NCI-H460 (cell line): ENCODE results near the gene ZNF148. TPM values are rescaled to one million over a fixed set of nuclear protein-coding genes. Genes with fewer than 3 reads are reported as not detected.

Experiments
- DNase-seq: peaks from one replicate; pipeline ENCODE4 v3.0.0-alpha.2; 2016; ENCODE audit warnings: low read depth; ENCODE audit errors: extremely low read depth
- total RNA-seq: library from RNA; depleted of rRNA; stranded (reverse); fragments of >200 nt; shearing (Covaris generic); gene quantifications from 2 replicates; pipeline ENCODE4 v1.2.3, GENCODE V29; 2014

The ZNF148 gene
- total RNA-seq, 1 experiment from 2014 or later: 20.3 TPM

DNA sequence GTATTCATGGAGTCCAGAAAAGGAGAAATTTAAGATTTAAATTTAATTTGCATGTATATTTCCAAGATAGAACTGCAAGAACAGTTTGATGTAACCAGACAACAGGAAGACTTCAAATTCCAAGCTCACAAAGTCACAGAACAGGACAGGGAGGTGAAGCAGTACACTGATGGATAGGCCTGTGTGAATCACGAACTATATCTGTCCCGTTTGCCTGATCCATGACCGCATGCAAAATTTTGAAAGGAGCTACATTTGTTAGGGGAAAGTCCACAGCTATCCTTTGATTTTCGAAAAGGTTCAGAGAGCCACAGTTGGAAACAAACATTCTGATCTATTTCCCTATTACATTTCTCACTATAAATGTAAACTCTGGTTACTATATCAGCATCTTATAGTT lies 83.1 kb downstream of the ZNF148 start:
- no peak for DNase-seq

DNA sequence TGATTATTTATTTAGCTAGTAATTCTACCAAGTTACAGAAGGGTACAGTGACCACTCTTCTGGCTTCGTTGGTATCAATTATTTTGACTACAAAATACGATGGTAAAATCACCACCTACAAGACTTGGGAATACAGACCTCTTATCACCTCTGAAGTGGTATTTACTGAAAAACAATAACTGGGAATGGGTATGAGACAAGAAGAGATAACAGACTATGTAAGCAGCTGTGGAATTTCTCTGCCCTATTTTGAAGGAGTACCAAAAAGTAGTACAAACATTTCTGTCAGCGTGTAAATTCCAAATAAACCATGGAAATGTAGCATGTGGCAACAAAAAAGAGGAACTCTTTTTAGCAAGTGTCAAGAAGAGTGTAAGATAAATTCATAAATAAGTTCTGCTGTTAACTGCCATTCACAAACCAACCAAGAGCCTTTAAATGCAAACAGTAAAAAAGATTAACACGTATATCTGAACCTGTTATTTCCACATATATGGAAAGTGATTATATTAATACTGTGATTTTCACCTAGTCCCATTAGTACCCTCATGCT lies 85.6 kb downstream of the ZNF148 start:
- DNase-seq: no peak

DNA sequence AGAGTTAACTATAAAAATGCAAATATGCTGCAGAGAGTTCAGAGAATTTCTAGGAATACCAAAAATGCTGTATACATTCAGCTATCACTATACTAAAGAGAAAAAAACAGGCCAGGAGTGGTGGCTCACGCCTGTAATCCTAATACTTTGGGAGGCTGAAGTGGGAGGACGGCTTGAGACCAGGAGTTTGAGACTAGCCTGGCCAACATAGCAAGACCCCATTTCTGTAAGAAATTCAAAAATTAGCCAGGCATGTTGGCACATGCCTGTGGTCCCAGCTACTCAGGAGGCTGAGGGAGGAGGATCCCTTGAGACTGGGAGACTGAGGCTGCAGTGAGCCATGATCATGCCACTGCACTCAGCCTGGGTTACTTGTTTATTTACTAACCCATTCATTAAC lies 87.9 kb downstream of the ZNF148 start:
- no peak for DNase-seq

DNA sequence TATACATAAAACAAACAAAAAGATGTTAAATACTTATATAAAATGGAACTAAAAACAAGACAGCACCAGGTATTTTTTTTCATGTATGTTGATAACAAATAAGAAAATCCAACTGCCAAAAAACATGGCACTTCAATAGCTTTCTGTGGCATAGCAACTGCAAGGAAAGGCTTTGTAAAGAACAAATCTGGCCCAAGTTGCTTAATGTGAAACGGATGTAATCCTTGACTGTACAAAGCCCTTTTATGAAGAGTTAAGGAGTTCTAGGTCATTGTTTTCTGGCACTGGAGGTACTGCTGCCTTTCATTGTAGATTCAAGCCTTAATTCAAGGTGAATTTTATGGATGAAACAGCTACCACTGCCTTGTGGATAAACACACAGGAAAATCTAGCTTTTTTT lies 93.7 kb downstream of the ZNF148 start:
- no peak for DNase-seq

DNA sequence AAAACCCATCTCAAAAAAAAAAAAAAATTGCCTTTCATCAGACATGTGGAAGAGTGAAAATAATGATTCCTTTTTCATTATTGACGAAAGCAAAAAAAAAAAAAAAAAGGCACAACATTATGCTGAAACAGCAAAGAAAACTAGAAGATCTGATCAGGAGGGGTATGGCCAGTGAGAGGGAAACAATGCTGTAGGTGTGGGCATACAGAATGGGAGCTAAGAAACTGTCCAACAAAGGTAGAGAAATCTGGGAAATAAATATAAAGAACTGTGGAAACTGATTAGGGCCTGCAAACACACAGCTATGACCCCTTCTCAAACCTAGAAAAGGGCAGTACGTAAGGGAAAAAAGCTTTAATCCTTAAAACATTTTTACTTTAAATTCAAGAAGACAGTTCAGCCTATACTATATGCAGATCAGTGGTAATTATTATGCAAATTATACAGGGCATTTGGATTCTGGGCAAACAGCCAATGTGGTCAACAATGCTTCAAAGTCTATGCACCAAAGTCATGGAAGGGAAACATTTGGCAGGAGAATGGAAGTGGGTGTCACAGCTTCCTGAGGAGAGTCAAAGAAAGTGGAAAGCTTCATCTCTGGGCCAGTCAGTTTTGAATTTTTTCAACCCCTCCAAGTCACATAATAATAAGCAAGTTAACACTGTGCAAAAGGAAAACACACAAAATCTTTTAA lies 94.3 kb downstream of the ZNF148 start:
- DNase-seq: no peak

DNA sequence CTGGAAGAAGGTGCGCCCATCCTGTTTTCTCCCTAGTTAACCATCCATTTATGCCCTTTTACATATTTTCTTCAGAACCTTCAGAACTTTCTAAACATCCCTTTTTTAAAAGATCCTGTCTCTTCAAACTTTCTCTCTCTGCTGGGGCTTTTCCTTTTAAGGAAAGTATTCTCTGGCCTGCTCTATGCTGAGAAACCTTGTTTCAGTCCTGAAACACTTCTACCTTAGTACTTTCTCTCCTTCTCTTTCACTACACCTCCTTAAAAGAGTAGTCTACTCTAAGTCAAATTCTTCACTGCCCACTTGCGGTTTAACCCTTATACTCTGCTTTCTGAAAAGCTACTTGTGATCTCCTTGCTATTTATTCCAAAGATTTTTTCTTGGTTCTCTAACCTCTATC lies 97.0 kb downstream of the ZNF148 start:
- DNase-seq: no peak

DNA sequence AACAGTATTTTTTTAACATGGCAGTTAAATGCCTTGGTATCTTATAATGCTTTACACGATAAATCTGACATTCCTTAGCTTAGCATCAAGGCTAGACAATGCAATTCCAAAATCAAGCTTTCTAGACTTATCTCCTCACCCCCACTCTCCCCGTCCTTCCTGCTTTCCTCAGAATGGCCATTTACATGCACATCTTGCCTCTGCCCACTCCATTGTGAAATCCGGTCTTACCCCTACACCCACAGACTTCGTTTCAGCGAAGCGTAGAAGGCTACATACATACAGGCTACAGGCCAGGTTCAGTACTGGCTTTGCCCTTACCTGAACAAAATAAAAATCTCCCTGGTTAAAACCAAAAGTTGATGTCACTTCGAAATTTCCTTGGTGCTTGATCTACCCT lies 104.0 kb downstream of the ZNF148 start:
- DNase-seq: no peak

DNA sequence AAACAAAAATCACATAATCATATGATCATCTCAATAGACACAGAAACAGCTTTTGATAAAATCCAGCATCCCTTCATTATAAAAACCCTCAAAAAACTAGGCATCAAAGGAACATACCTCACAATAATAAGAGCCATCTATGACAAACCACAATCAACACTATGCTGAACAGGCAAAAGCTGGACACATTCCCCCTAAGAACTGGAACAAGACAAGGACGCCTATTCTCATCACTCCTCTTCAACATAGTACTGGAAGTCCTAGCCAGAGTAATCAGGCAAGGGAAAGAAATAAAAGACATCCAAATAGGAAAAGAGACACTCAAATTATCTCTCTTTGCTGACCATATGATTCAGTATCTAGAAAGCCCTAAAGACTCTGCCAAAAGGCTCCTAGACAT lies 107.7 kb downstream of the ZNF148 start:
- no peak for DNase-seq

DNA sequence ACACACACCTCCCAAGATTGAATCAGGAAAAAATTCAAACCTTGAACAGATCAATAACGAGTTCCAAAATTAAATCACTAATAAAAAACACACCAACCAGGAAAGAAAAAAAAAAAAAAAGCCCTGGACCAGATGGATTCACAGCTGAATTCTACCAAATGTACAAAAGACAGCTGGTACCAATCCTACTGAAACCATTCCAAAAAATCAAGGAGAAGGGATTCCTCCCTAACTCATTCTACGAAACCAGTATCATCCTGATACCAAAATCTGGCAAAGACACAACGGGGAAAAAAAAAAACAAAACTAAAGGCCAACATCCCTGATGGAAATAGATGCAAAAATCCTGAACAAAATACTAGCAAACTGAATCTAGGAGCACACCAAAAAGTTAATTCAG lies 108.2 kb downstream of the ZNF148 start:
- DNase-seq: no peak

DNA sequence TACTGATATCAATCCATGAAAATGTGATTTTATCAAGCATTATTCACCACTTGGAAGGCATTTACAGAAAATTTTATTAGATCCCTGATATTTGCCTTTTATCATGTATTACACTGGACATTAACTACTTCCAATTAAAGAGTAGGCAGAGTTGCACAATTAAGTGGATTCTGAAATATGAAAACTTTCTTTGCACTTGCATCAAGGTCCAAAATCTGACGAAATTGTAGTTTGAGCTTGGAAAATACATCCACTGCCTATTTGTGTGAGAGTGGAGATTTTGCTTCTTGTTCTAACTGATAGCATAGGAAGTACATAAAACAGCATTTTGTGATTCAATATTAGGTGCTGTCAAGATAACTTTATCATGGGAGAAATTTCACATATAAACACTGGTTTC lies 113.0 kb downstream of the ZNF148 start:
- no peak for DNase-seq

DNA sequence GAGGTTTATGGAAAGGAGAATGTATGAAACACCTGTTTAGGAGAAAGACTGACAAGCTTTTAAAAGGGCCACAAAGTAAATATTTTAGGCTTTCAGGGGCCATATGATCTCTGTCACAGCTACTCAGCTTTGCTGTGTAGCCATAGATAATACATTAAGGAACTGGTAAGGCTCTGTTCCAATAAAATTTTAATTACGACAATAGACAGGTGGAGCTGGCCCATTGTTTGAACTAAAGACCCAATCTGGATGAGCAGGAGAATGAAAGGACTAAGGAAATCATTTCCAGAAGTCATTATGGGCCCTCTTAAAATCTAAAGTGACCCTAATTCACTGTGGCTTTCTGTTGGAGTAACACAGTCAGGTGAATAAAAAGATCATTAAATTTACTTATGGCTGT lies 114.1 kb downstream of the ZNF148 start:
- DNase-seq: no peak

DNA sequence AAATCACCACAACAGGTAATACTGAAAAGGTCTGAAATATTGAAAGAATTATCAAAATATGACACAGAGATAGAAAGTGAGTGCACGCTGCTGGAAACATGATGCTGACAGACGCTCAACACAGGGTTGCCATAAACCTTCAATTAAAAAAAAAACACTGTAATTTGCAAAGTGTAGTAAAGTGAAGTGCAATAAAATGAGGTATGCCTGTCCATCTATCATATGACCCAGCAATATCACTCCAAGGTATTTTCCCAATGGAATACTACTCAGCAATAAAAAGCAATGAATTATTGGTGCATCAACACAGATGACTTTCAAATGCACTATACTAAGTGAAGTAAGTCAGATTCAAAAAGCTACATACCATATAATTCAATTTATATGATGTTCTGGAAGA lies 115.0 kb downstream of the ZNF148 start:
- DNase-seq: no peak

DNA sequence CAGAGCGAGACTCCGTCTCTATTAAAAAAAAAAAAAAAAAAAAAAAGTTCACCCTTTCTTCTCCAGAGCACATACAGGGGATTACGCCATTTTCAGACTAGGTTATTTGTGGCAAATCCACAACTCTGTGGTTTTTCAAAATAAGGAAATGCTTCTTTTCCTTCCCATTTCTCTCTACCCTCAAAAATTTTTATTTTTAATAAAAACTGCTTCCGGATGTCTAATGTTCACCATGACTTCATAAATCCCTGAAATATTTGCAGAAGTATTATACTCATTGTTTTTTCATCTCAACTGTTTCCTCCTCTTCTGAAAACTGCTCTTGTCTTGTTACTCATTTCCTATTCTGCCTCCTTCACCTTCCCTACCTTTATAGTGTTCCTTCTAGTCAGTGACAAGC lies 117.6 kb downstream of the ZNF148 start:
- DNase-seq: no peak

DNA sequence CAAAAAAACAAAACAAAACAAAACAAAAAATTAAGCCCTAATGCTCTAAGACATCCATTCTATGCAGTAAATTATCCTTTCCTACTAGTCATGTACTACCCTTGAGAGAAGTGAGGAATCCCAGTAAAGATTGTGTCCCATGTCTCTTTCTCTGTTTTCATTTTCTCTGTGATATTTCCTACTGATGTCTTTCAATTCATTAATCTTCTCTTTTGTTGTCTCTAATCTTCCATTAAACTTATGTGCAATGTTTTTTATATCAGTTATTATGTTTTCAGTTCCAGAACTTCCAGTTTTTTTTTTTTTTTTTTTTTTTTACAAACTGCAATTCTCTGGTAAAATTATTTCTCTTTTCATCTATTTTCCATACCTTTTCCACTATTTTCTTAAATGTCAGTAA lies 118.5 kb downstream of the ZNF148 start:
- no peak for DNase-seq

DNA sequence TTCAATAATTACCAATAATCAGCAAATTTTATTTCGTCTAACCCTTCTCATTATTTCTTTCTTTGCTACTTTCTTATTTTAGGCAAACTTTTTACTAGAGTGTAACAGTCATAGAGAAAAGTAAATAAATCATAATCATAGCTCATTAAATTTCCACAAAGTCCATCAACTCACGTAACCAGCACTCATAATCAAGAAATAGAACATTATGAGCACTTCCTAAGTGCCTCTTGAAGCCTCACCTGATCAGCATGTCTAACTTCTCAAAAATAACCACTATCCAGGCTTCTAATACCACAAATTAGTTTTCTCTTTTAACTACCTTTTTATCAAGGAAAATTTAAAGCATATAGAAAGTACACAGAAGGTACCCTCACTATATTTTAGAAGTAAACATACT lies 124.2 kb downstream of the ZNF148 start:
- DNase-seq: no peak

DNA sequence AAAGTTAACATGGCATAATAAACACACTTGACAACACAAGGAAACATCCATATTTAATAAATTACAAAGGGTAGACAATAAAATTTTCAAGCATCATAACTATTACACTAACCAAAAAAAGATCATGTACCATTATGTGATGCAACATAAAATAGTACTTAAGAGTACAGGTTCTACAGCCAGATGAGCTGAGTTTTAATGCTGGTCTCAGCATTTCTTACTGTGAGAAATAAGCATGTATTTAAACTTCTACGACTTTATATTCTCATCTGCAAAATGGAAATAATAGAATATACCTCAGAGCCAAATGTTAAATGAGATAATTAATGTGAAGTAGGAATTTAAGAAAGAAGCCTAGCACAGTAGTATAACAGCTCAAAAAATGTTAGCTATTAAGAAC lies 128.9 kb downstream of the ZNF148 start:
- no peak for DNase-seq

DNA sequence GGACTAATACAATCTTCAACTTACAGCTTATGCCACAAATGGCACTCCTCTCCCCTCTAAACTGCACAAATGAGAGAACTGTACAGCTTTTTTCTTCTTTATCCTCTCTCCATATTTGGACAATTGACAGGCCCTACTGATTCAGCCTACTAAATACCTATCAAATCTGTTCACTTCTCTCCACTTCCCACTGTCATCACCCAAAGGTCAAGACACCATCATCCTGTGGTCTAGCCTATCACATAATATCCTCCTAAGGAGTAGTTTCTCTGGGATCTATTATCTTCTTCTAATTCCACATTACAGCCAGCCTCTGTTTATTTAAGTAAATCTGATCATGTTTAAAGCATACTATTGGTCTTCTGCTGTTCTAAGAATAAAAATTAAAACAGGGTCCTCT lies 129.6 kb downstream of the ZNF148 start:
- DNase-seq: no peak

DNA sequence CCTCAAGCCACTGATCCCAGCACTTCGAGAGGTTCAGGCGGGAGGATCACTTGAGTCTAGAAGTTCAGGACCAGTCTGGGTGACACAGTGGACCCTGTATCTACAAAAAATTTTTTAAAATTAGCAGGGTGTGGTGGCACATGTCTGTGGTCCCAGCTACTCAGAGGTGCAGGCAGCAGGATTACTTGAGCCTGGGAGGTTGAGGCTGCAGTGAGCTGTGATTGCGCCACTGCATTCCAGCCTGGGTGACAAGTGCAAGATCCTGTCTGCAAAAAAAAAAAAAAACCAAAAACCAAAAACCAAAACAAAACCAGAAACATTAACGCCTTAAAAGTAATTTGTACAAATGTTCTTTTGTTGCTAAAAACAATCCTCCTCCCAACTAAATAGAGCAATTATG lies 134.6 kb downstream of the ZNF148 start:
- DNase-seq: no peak

DNA sequence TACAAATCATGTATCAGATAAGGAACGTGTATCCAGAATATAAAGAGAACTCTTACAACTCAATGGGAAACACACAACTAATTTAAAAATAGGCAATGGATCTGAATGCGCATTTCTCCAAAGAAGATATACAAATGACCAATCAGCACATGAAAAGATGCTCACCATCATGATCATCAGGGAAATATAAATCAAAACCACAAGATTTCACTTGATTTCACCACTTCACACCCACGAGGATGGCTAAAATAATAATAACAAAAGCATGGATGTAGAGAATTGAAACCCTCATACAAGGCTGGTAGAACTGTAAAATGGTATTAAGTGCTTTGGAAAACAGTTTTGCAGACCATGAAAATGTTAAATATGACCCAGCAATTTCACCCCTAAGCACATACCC lies 135.9 kb downstream of the ZNF148 start:
- no peak for DNase-seq

DNA sequence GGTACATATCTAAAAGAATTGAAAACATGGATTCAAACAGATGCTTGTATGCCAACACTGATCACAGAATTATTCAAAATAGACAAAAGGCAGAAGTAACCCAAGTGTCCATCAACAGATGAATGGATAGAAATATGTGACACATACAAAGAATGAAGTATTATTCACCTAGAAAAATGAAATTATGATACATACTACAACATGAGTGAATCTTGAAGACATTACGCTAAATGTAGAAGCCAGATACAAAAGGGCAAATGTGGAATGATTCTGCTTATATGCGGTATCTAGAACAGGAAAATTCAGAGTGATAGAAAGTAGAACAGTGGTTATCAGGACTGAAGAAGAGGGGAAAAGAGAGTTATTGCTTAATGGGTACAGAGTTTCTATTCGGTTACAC lies 136.4 kb downstream of the ZNF148 start:
- no peak for DNase-seq

DNA sequence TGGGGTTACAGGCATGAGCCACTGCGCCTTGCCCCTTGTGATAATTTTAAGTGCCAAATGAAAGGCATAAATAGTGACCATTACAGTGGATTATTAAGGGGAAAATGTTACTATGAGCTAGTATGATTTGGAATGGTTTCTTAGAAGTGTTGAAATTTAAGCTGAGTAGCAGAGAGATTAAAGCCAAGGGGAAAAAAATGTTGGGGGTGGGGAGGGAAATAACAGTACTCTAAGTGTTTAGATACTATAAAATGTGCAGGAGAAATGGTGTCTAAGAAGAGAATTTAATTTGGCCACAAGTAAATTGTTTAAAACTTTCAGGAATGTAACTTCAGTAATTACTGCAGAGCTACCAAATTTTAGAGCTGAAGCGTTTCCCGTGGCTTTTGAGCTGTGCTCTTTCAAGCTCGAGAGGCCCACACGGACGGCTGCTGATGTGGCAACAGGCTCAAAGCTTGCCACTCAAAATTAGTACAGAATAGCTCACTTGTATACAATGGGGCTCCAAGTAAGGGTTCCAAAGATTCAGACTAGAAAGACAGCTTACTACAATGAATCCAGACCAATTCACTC lies 138.7 kb downstream of the ZNF148 start:
- DNase-seq: no peak

DNA sequence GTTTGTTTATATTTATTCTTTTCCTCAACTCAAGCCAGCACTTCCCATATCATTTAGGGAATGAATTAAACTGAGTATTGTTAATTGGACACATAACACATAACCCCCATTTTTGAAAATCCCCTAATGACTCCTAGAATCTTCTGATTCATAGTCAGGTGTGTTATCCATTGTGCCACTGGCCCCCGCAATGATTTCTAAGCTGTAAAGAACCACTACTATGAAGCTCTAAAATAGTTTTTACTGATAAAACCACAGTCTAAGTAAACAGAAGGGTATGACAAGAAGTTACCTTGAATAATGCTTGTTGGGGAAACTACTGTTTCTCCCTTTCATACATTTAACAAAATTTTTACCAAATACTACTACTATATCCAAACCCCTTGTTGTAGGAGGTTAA lies 140.3 kb downstream of the ZNF148 start:
- no peak for DNase-seq

DNA sequence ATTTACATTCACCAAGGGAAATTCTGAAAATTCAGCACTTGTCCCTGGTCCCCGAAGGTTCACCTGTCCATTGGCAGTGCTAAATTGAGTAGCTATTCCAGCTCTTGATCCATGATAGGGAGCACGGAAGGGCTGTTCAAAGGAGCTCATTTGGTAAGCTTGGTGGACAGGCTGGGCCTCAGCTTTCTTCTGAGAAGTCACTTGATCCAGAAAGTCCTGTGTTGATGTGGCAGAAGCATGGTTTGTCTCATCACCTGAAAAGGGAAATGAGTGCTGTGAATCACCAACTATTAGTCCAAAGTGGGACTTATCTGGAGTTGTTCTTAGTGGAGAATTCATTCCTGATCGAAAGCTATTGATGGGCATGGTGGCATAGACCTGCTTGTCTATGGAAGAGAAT lies 142.7 kb downstream of the ZNF148 start:
- DNase-seq: no peak
